GM18507 (cell line): ENCODE data around the gene FNTB.
A peak's percentile ranks its signal among the peaks of the same experiment; 100 is the strongest.

Source experiments
- DNase-seq: peaks from one replicate; pipeline ENCODE4 v3.0.0; 2011; ENCODE audit warnings: low read depth; ENCODE audit not compliant: insufficient read length; ENCODE audit errors: extremely low spot score
- FAIRE-seq: peaks from 2 replicates; lab custom pipeline; 2011; peaks lifted over from hg19 to GRCh38; lab: Jason Lieb, UNC

Gene FNTB

DNA sequence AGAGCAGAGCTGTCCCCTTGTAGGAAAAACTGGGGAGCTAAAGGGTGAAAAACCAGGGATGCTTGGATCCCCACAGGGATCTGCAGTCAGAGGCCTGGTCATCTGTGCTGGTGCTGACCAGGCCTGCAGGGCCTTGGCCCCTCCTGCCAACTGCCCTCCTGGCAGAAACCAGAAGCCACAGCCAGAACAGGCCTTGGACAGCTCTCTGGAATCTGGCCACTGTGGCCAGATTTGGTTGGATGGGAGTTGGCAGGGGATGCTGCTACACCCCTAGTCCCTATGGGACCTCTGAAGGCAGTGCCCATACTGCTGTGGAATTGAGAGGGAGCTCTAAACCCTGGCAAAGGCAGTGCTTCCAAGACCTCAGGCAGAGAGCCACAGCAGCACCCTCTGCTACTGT is 35.0 kb upstream of the FNTB start:
- no peak for DNase-seq
- no peak for FAIRE-seq

DNA sequence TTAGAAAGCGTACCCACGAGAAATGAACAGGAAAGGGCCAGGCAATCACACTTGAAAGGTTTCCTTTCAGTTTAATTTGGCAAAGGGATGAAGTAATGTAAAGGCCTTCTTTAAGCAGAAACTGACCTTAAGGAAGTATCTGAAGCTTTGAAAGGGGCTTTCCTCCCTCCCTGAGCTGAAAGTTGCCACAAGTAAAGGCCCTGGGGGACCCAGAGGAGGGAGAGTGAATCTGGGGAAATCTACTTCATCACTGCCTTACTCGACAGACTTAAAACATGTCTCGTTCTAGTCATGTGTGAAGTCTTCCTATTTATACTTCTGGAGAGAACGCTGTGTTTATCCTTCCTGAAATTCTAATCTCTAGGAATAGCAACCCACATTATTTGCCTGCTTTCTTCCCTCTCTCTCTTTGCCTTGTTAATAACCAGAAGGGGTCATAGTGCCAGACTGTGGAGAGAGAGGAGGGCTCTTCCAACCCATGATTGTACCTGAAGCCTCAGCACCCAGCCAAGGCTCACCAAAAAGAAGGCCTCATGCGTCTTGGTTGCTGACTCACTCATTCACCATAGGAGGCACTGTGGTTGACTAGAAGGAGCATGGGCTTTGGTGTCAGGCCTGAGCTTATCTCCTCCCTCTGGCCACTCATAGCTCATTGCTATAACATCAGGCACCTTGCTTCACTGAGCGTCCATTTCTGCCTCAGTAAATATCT is 33.9 kb upstream of the FNTB start:
- DNase-seq (peak; percentile 37), FAIRE-seq (peak; percentile 88)

DNA sequence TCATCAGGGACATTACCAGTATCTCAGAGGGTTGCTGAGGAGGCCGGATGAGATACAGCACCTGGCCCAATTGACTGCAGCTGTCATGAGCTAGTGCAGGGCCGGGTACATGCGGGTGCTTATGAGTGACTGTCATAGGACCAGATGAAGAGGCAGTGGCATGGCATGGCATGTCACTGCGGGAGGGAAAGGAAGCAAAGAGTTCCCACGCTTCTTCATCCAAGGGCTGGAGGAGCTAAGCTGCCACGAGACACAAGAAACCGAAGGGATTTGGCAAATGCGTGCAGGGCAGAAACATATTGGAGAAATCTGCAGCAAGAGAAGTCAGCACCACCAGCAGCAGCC is 33.4 kb upstream of the FNTB start:
- DNase-seq (no peak), FAIRE-seq (no peak)

DNA sequence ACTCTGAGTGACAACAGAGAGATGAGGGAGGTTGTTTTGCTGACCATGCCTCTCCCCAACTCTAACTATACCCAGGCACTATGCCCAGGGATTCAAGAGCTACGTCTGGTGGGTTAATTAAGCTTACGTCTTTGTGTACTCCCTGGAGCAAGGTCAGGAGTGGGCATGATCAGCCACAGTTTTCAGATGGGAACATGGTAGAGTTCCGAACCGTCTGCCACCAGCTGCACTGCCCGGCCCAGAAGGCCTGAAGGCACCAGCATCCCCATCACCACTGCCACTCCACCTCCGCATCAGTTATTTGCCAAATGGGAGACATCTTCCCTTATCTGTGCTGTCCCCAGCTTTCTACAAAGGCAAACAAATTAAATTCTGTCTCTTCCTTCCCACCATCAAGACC is 33.0 kb upstream of the FNTB start:
- DNase-seq (no peak), FAIRE-seq (no peak)

DNA sequence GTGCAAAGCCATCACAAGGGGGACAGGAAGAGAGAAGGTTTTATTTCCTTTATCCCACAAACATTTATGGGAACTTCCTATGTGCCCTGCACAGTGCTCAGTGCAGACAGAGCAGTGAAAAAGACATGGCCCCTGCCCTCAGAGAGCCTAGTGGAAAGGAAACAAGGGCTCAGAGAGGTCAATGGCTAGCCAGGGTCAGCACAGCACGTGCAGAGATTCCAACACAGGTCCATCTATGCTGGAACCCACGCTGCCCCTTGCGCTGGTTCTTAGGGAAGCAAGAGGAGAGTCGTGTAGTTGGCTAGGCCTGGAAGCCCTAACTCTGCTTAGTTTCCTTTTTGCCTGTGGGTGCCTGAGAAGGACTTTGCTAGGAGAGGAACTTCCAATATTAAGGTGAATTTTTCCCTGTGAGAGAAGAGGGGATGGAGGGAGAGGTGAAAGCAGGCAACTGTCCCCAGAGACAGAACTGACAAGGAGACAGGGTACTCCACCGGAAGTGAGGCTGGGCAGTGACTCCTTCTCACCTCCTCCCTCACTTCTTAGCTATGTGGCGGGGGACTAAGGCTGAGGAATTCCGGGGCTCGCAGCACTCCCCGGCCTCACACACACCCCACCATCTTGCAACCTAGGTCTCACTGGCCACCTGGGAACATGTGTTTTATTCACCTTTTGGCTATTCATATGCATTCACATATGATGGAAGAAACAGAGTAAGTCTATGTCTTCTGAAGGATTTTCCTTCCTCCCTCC is 32.0 kb upstream of the FNTB start:
- no peak for DNase-seq
- FAIRE-seq: no peak

DNA sequence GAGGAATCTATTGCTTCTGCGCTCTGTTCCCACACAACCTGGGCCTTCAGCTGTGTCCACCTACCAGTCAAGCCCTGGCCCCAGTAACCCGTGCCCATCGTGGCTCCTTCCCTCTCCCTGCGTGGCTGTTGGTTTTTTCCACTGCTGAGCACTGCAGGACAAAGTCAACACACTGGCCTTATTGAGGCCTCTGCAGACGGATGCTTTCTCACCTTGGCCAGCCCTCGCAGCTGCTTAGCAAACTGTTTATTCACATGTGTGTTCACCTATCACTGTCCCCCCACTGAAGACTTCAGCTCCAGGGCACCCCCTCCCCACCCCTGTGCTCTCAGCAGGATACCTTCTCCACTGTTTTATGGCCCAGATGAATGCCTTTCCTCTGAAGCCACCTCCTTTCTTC is 31.4 kb upstream of the FNTB start:
- no peak for DNase-seq
- FAIRE-seq: no peak

DNA sequence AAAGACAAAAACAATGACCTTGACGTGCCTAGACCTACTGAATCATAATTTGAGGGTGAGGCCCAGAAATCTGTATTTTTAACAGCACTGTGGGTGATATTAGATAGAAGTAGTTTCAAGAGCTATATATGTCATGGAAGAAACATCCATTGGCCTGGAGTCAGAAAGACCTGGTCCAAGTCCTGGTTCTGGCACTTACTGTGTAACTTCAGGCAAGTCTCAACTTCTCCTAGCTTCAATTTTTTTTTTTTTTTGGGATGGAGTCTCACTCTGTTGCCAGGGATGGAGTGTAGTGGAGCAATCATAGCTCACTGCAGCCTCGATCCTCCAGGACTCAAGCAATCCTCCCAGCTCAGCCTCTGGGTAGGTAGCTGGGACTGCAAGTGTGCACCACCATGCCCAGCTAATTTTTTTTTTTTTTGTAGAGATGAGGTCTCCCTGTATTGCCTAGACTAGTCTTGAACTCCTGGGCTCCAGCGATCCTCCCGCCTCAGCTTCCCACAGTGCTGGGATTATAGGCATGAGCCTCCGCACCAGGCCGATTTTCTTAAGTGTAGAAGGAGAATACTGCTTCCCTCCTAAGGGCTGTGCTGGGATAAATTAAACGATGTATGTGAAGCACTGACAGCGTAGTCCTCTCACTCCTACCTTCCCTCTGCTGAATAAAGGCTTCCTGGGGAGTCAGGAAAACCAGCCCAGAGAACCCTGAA is 29.8 kb upstream of the FNTB start:
- DNase-seq (no peak), FAIRE-seq (no peak)

DNA sequence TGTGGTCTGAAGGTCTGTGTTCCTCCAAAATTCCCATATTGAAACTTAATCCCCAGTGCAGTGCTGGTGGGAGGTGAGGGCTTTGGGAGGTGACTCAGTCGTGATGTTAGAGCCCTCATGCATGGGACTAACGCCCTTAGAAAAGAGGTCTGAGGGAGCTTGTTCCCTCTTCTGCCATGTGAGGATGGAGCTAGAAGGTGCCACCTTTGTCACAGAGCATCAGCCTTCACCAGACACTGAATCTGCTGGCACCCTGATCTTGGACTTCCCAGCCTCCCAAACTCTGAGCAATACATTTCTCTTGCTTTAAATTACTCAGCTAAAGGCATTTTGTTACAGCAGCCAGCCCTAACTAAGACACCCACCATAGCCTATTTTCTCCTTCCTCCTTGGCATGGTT is 28.5 kb upstream of the FNTB start:
- DNase-seq: no peak
- no peak for FAIRE-seq

DNA sequence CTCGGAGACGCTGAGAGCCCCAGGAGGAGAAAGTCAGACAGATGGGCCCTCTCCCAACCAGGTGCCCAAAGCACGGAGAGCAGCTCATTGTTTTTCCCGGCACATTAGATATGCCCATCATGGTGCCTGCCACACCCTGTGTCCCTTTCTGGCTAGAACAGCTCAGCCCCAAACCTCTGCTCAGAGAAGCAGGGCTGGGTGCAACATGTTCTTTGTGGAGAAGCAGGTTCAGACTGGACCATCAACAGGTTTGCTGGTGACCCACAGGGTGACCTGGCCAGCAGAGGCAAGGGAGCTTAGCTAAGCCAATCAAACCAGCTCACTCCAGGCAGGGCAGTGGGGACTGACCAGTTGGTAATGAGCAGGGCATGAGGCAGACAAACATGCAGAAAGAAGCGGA is 28.0 kb upstream of the FNTB start:
- DNase-seq (no peak), FAIRE-seq (no peak)

DNA sequence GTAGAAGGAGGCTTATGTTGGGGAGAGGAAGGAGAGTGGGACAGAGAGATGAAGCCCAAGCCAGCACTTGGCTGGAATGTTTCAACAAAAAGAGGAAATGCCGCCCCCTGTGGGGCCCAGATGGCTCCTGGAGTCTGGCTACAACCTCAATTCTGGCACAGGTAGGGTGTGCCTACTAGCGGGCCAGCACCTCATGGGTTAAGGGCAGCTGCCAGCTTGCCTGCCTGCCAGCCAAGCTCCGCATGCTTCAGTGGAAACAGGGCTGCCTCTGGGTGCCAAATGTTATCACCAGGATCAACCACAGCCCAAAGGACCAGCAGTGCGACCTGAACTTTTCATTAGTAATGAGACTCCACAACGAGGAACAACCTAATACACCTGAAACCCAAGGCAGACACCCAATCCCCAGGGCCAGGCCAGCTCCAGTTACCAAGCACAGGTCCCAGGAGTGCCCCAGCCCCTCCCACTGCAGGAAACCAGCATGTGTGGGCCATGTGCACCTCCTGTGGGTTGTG is 25.9 kb upstream of the FNTB start:
- FAIRE-seq: no peak
- no peak for DNase-seq

DNA sequence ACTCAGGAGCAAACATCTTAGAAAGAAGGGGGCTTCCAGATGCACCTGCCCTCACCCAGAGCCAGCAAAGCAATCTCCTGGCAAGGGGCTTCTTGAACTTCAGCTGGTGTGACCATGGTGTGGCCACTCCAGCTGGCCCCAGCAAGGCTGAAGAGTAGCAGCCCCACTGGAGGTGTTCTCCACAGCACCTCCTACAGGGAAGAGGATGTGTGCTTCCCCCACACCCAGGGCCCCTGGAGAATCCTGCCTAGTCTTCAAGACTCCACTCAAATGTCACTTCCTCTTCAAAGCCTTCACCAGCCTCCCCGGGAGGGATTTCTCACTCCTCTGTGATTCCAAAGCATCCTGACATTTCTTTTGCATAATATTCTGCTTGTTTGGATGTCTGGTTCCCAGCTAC is 23.1 kb upstream of the FNTB start:
- FAIRE-seq (no peak), DNase-seq (no peak)

DNA sequence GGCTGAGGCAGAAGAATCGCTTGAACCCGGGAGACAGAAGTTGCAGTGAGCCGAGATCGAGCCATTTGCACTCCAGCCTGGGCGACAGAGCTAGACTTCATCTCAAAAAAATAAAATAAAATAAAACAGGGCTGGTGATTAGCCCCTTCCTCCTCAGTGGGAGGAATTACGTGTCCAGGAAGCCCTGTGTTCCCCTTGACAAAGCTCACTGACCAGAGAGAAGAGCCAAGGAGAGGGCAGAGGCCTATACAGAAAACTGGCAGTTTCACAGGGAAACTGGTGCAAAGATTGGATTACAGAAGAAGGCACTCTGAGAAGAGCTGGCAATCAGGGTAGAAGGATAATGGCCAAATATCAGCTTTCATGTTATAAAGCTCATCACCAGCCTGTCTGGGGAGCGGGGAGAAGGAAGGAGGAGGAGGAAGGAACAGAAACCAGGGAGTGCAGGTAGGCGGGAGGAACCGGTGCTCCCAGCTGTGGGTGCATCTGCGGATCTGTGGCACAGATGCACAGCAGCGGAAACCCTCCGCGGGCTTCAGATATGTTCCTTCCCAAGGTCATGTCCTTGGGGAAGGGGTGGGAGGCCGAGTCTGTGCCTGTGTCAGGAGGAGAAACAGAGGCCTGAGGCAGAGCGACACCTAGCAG is 21.2 kb upstream of the FNTB start:
- no peak for DNase-seq
- no peak for FAIRE-seq

DNA sequence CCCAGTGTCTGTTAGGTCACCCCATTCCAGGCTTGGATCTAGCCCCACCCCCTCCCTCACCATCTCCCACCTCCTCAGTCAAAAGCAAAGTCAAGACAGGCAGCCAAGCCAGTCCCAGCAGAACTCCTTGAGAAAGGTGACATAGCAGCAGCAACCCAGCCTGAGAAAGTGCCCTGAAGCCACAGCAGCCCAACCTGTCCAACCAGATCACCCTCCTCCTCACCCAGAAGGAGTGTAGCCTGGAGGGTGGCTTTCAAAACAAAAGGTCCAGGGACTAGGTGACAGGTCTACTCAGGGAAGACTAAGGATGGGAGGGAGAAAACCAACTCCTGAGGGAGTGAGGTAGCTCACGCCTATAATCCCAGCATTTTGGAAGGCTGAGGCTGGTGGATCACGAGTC is 19.7 kb upstream of the FNTB start:
- FAIRE-seq: no peak
- DNase-seq: no peak

DNA sequence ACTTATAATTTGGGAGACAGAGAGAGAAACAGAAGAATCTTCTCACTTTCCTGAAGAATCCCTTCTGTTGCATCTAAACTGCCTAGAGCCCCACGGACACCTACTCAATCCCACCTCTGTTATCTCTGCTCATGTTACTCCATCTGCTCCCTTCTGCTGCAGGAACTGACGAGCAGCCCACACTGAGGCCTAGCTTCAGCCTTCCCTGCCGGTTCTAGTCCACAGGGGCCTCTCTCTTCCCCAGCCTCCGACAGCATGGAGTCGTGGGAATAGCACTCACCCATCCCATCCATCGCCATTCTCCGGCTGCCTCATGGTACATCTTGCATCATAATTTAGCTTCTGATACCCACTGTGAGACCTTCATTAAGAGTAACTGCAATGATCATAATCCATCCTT is 18.5 kb upstream of the FNTB start:
- FAIRE-seq: no peak

DNA sequence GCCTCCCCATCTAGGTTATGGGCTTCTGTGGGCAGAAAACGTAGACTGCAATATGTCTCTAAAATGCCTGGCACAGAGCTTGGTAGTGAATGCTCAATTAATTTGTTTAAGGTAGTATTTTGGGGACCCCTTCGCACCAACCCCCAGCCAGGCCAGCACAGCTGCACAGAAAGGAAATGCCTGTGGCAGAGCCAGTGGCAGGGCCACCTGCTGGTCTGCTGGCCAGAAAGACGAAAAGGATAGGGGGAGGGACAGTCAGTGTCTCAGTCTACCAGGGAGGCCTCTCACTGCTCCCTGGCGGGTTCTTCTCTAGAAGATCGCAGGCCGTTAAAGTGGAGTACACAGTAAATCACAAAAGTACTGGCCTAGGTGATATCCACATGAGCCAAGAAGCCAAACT is 18.0 kb upstream of the FNTB start:
- no peak for DNase-seq
- no peak for FAIRE-seq

More for the DNA sequence above, 18.5 kb upstream of the FNTB start:
- no peak for DNase-seq

DNA sequence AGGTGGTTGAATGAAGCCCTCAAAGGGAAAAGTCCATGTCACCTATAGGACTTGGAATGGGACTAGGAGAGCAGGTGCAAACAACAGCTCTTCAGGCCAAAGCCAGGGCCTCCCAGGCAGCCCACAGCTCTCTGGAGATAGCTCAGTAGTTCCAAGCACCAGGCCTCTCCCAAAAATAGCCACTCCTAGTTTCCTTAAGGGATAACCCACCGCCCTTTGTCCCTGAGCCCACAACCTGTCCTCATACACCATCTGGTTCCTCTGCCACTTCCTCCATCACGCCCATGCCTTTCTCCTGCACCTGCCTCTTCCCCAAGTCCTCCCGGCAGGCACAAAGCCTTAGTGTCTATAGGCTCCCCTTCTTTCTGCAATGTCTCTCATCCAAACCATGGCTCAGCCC is 16.7 kb upstream of the FNTB start:
- no peak for FAIRE-seq

DNA sequence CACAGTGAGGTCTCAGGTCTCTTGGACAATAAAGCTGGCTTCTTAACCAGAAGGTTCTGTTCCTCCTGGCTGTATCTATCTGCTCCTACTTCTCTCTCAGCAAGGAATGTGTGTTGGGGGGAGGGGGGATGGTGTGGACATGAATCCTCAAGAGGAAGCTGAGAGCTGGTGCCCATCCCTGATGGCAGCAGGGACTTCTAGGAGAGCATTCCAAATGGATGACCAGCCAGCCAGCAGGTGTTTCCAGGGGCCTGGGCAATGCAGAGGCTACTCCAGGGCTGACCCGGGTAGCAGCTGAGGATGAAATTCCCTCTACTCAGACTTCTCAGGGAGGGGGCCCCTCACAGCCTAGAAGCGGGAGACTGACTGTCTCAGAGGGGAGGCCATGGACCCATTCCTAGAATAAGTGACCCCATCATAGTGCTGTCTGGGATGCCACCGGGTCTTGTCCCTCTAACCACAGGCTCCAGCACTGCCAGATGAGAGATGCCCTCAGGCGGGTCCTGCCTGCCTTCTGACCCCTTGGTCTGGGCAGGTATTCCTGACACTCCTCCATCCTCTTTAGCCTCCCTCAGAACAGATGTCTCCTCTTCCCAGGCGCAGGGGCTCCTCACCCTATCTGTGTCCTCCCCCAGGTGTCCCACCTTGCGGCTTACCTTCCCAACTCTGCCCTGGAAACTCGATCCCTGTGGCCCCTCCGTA is 15.8 kb upstream of the FNTB start:
- DNase-seq: no peak
- FAIRE-seq: no peak

More for the DNA sequence above, 16.7 kb upstream of the FNTB start:
- no peak for DNase-seq

DNA sequence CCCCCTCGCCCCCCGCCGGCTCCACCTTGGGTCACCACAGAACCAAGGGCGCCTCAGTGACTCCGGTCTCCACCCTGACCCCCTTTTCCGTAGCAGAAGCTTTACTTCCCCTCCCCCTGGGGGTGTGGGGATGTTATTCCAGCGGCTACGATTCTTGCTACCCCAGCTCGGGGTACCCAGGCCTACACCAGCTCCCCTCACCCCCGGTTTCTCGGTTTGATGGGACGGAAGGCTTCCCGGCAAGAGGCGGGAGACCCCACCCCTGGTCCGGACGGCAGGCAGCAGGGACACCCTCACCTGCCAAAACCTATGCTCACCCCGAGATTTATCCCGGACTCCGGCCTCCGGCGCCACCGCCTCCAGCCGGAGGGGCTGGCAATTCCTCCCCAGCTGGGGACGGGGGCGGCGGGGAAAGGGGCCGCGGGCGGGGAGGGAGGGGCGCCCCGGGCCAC is 15.2 kb upstream of the FNTB start:
- DNase-seq (no peak), FAIRE-seq (no peak)

DNA sequence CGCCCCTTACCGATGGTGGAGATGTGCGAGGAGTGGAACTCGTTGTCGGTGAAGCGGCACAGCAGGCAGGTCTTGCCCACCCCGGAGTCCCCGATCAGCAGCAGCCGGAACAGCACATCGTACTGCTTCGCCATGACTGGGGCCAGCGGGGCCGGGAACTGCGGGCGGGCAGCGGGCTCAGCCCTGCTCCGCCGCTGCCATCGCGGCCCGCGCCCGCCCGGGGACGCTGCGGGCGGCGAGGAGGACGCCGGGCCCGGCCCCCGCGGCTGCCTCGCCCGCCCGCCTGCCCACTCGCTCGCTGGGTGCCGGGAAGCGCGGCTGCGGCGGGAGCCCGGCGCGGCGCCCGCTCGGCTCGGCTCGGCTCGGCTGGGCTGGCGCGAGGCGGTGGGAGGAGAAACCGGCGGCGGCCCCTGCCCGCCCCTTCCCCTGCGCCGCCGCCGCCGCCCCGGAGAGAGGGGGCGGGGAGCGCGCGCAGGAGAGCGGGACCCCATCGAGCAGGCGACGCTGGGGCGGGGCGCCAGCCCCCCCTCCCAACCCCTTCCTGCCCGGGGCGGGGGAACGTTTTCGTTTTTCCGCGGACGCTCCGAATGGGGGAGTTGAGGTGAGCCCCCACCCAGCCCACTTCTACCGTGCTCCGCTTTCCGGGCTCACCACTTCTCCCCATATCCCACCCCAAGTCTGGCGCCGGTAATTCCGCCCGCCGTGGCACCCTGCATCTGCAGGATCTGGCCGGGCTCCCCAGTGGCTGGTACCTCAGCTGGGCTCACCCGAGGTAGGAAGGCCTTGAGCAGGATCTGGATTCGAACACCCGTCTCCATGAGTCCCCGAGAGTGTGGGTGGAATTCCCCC is 14.5 kb upstream of the FNTB start, which contains the start of gene RAB15:
Gene RAB15, minus strand, starts transcription at position 394 of the 849 bp plus-strand sequence. Its CDS starts 260 bp downstream, at position 134.
- no peak for DNase-seq

More for the DNA sequence above, 14.5 kb upstream of the FNTB start, which contains the start of gene RAB15:
- FAIRE-seq: no peak
